Lower leg skin (tissue), 4 donors: ENCODE results near the gene WDR33. TPM values are rescaled to one million over a fixed set of nuclear protein-coding genes. Genes with fewer than 3 reads are reported as not detected.

Experiments used
- DNase-seq, 2 donors: peaks; one replicate each; pipeline ENCODE4 v3.0.0-alpha.2; 2019; ENCODE audit warnings: low spot score in 2 of 2
- H3K4me3 ChIP-seq: fragments of 200-600 bp; sonication (generic); 2 replicates; pipeline ENCODE4 v1.5.1; 2017; ENCODE audit warnings: mild to moderate bottlenecking, low read depth; ENCODE audit not compliant: poor library complexity, severe bottlenecking
- POLR2A ChIP-seq, 2 donors: fragments of 450-650 bp; IDR thresholded peaks; one replicate each; pipeline ENCODE4 v1.6.1; 2016 to 2017; ENCODE audit warnings: antibody characterized with exemption in 2 of 2, mild to moderate bottlenecking in 1 of 2, moderate library complexity in 1 of 2
- WGBS, 2 donors: methylation state at CpG; one replicate each; pipeline ENCODE4 v1.1.5; 2018; 5-methylcytosine and 5-hydroxymethylcytosine counted together
- intact Hi-C: fragments of 100-400 bp; cut with DNase I; formaldehyde crosslinking; loops from one replicate; pipeline ENCODE4 v1.15.0; 2023; ENCODE audit warnings: low total_unique reads
- total RNA-seq, 4 donors: library from RNA; depleted of rRNA; stranded (reverse); fragments of >200 nt; gene quantifications; one replicate each; pipeline ENCODE4 v1.1.0, GENCODE V29; 2016
- TF ChIP-seq, protein P1 (sequence below), 3 donors: fragments of 450-650 bp; IDR thresholded peaks; one replicate each; pipeline ENCODE4 v1.5.1; 2016; ENCODE audit warnings: antibody characterized with exemption in 3 of 3, mild to moderate bottlenecking in 3 of 3, moderate library complexity in 2 of 3

Gene WDR33
- total RNA-seq, 4 donors from 2014 or later = 31.6 to 44.8 (median 32.5) TPM

DNA sequence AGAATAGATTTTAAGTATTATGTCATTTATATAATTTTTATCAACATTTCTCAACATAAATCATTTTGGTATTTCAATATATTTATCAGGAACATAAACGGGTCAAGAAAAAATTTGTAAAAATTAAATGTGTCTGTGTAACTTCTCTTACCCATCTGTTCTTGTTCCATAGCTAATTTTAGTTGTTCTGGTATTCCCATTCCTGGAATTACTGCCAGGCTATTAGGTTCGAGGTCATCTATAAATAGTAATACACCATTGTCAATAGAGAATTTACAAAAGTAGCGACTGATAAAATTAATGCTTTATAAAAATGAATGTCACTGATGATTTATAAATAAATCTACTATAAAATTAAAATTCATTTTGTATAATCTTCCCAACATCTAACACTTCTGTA lies 88.2 kb downstream of the WDR33 start:
- intact Hi-C loops = no loop called here
- no peak for DNase-seq
- WGBS, 2 donors = 83 to 88% methylated on average over 3 of the region's 3 CpGs
- TF ChIP-seq POLR2A (IDR thresholded peaks at IDR 0.05) = no peak
- TF ChIP-seq, protein P1, sequence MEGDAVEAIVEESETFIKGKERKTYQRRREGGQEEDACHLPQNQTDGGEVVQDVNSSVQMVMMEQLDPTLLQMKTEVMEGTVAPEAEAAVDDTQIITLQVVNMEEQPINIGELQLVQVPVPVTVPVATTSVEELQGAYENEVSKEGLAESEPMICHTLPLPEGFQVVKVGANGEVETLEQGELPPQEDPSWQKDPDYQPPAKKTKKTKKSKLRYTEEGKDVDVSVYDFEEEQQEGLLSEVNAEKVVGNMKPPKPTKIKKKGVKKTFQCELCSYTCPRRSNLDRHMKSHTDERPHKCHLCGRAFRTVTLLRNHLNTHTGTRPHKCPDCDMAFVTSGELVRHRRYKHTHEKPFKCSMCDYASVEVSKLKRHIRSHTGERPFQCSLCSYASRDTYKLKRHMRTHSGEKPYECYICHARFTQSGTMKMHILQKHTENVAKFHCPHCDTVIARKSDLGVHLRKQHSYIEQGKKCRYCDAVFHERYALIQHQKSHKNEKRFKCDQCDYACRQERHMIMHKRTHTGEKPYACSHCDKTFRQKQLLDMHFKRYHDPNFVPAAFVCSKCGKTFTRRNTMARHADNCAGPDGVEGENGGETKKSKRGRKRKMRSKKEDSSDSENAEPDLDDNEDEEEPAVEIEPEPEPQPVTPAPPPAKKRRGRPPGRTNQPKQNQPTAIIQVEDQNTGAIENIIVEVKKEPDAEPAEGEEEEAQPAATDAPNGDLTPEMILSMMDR (IDR thresholded peaks at IDR 0.05) = no peak
- no peak overlapping the region for H3K4me3 ChIP-seq

DNA sequence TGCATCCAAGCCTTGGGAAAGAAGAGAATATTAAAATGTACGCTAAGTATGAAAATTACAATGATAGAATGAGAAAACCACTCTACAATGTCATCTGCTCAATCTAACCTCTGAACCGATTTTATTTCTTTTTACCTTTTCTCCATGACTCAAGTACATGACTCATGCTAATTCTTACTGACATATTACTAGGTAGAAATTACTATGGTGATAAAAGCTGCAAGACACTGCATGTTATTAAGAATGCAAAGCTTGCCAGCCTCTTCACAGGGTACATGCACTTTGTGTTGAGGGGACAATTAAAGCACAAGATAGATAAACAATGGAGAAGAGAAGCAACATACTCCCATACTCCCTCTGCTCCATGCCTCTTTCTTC lies 89.0 kb downstream of the WDR33 start:
- intact Hi-C loops = no loop called here
- TF ChIP-seq, protein P1 (IDR thresholded peaks at IDR 0.05) = no peak
- no peak for TF ChIP-seq POLR2A (IDR thresholded peaks at IDR 0.05)
- 77 to 81% methylated on average over 2 of the region's 2 CpGs for WGBS, 2 donors
- no peak overlapping the region for H3K4me3 ChIP-seq
- no peak for DNase-seq

DNA sequence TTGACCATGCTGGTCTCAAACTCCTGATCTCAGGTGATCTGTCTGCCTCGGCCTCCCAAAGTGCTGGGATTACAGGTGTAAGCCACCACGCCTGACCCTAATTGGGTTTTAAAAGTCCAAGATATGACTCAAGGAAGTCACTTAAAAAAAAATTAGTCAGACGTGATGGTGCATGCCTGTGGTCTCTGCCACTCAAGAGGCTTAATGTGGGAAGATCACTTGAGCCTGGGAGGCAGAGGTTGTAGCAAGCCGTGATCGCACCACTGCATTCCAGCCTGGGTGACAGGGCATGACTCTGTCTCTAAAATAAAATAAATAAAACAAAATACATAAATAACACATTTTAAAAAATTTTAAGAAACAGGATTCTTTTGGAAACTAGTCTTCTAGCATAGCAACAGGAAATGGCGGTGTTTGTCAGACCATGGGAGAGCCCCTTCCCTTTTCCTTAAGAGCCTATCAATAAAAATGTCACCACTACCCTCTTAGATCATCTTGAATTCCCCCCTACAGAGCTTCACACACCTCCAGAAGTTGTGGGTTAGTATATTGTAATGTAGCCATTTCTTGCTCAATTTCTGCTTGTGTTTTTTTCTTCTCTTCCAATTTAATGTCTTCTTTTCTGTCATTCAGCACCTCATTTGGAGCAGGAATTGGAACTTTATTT lies 89.5 kb downstream of the WDR33 start:
- intact Hi-C loops = no loop called here
- H3K4me3 ChIP-seq = no peak overlapping the region
- TF ChIP-seq, protein P1 (IDR thresholded peaks at IDR 0.05) = no peak
- no peak for TF ChIP-seq POLR2A (IDR thresholded peaks at IDR 0.05)
- 90 to 95% methylated on average over 6 of the region's 6 CpGs for WGBS, 2 donors
- no peak for DNase-seq

DNA sequence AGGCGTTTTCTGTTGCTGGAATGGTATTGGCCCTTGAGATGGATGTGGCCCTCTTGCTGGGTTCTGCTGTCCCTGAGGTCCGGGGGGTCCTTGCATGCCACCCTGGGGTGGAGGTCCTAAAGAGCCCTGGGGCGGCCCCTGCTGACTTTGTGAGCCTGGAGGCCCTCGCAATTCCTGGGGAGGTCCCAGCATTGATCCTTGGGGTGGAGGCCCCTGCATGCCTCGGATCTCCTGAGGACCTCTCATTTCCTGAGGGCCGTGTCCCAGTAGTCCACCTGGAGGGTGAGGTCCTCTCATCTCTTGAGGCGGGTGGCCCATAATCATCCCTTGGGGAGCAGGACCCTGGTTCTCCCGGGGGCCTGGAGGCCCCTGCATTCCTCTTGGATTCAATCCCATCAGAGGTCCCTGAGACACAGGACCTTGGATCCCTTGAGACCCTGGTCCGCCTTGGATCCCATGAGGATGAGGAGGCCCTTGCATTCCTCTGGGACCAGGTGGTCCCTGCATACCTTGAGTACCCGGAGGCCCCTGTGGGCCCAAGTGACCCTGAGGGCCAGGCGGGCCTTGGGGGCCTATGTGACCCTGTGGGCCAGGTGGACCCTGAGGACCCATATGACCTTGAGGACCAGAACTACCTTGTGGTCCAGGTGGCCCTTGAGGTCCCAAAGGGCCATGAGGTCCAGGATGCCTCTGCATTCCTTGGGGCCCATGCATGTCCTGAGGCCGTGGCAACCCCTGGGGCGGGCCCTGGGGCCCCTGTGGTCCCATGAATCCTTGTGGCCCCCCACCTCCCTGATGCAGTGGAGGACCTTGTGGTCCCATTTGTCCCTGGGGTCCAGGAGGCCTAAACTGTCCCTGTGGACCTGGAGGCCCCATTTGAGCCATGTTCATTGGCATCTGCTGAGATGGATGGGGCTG lies 91.4 kb downstream of the WDR33 start:
- DNase-seq = no peak
- TF ChIP-seq POLR2A (IDR thresholded peaks at IDR 0.05) = no peak
- TF ChIP-seq, protein P1 (IDR thresholded peaks at IDR 0.05) = no peak
- no peak overlapping the region for H3K4me3 ChIP-seq
- intact Hi-C loops = no loop called here
- WGBS, 2 donors = 89 to 97% methylated on average over 6 to 9 of the region's 13 CpGs

DNA sequence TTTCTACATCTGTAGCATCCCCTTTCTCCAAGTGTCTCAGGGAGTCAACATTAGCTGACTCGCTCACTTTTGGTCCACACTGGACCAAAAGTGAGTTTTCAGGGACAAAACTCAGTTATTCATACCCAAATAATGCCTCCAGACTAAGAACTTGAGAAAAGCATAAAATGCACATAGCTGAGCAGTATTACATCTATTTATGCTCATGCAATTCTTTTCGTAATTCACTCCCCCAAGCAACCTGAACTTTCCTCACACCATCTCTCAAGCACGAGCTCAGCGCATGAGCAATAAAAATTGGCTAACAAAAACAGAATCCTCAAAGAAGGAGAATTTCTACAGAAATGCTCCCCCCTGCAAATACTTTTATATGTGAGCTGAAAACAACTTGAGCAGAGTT lies 92.7 kb downstream of the WDR33 start:
- no peak for DNase-seq
- intact Hi-C loops = no loop called here
- no peak overlapping the region for H3K4me3 ChIP-seq
- WGBS, 2 donors = 96 to 99% methylated on average over 4 of the region's 4 CpGs
- no peak for TF ChIP-seq POLR2A (IDR thresholded peaks at IDR 0.05)
- TF ChIP-seq, protein P1 (IDR thresholded peaks at IDR 0.05) = no peak
